HUES48 (cell line): ENCODE results near the gene PSMC2.
"Not testable (repeated sequence)": the region's sequence is repeated elsewhere in the genome, so short reads cannot be mapped to it uniquely, and the experiment has no call there.

ENCODE experiments used
- H3K27ac ChIP-seq: one replicate; pipeline ENCODE4 v1.7.0; 2013; ENCODE audit warnings: low read depth, low read length, inconsistent platforms
- H3K27me3 ChIP-seq: 2 replicates; pipeline ENCODE4 v1.6.1; 2013; ENCODE audit warnings: mild to moderate bottlenecking, low read length; ENCODE audit not compliant: control insufficient read depth, insufficient read depth
- H3K36me3 ChIP-seq: 2 replicates; pipeline ENCODE4 v1.6.1; 2013; ENCODE audit warnings: low read length; ENCODE audit not compliant: control insufficient read depth, insufficient read depth
- H3K4me1 ChIP-seq: 2 replicates; pipeline ENCODE4 v1.6.1; 2013; ENCODE audit warnings: mild to moderate bottlenecking, low read length; ENCODE audit not compliant: control insufficient read depth, insufficient read depth
- H3K4me3 ChIP-seq: 2 replicates; pipeline ENCODE4 v1.5.1; 2013; ENCODE audit warnings: mild to moderate bottlenecking, low read depth, low read length
- H3K9ac ChIP-seq: 2 replicates; pipeline ENCODE4 v1.6.1; 2013; ENCODE audit warnings: mild to moderate bottlenecking, low read depth, low read length, moderate library complexity
- H3K9me3 ChIP-seq: 2 replicates; pipeline ENCODE4 v1.6.1; 2013; ENCODE audit warnings: low read length; ENCODE audit not compliant: control insufficient read depth, insufficient read depth

Gene PSMC2

DNA sequence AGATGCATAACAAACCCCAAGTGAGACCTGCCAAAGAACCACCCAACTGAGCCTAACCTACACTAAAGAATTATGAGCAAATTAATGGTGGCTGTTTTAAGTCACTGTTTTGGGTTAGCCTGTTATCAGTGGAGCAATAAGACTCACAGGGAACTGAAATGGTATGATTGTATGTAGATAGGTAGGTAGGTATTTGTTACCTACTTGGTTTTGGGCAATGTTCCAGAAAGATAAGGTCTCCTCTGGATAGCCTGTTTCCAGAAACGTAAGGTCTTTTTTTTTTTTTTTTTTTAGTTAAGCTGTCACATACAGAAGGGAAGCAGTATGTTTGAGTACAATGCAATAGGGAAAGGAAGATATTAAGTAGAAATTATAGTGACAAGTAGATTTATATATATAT, 47.6 kb downstream of the PSMC2 start:
- no peaks in the 10 kb centered on the region for H3K36me3 ChIP-seq
- no peak overlapping the region for H3K9ac ChIP-seq
- H3K27me3 ChIP-seq = no peaks in the 10 kb centered on the region
- no peaks in the 10 kb centered on the region for H3K4me1 ChIP-seq
- H3K4me3 ChIP-seq = no peak overlapping the region
- no peak overlapping the region for H3K27ac ChIP-seq
- H3K9me3 ChIP-seq = no peaks in the 10 kb centered on the region

DNA sequence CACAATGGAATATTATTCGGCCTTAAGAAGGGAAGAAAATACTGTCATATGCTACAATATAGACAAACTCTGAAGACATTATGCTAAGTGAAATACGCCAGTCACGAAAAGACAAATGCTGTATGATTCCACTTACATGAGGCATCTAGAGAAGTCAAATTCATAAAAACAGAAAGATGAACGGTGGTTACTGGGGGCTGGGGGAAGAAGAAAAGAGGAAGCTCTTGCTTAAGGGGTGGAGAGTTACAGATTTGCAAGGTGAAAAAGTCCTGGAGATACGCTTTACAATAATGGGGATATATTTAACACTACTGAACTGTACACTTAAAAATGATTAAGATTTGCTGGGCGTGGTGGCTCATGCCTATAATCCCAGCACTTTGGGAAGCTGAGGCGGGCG, 49.0 kb downstream of the PSMC2 start:
- no peak overlapping the region for H3K4me3 ChIP-seq
- no peaks in the 10 kb centered on the region for H3K36me3 ChIP-seq
- H3K9me3 ChIP-seq = no peaks in the 10 kb centered on the region
- no peak overlapping the region for H3K27ac ChIP-seq
- H3K9ac ChIP-seq = no peak overlapping the region
- H3K27me3 ChIP-seq = no peaks in the 10 kb centered on the region
- no peaks in the 10 kb centered on the region for H3K4me1 ChIP-seq

DNA sequence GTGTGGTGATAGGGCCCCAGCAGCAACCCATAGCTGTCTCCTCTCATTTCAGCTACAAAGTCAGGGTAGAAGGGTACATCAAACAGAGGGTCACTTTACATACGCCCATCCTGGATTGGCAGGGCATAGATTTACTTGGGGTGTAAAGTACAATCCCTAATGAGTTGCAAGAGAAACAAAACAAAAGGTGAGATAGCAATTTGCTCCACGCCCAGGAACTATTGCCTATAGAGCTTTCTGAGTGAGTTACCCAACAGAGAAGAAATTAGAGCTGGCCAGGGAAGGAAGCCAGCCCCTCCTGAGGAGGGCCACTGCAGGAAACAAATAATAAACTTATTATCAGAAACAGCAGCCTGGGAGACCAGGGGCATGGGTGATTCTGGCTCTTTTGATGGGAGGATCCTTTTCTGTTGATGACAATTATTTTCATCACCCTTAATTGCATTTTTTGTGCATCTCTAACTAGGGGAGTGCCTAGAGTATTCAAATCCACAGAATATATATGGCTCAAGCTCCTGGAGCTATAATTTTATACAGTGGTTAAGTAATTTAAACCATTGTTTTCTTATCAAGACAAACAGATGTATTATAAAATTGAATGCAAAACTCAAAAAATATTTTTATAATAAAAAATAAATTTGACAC, 51.2 kb downstream of the PSMC2 start:
- H3K27me3 ChIP-seq = no peaks in the 10 kb centered on the region

DNA sequence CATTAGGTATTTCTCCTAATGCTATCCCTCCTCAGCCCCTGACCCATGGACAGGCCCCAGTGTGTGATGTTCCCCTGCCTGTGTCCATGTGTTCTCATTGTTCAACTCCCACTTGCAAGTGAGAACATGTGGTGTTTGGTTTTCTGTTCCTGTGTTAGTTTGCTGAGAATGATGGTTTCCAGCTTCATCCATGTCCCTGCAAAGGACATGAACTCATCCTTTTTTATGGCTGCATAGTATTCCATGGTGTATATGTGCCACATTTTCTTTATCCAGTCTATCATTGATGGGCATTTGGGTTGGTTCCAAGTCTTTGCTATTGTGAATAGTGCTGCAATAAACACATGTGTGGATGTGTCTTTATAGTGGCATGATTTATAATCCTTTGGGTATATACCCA, 52.2 kb downstream of the PSMC2 start:
- H3K27ac ChIP-seq, H3K27me3 ChIP-seq, H3K36me3 ChIP-seq, H3K9ac ChIP-seq, H3K4me1 ChIP-seq, H3K4me3 ChIP-seq, H3K9me3 ChIP-seq: not testable (repeated sequence)

More for the DNA sequence above, 51.2 kb downstream of the PSMC2 start:
- H3K36me3 ChIP-seq = no peaks in the 10 kb centered on the region
- no peak overlapping the region for H3K27ac ChIP-seq
- no peaks in the 10 kb centered on the region for H3K9me3 ChIP-seq
- no peak overlapping the region for H3K4me3 ChIP-seq
- no peak overlapping the region for H3K9ac ChIP-seq
- H3K4me1 ChIP-seq = no peaks in the 10 kb centered on the region

DNA sequence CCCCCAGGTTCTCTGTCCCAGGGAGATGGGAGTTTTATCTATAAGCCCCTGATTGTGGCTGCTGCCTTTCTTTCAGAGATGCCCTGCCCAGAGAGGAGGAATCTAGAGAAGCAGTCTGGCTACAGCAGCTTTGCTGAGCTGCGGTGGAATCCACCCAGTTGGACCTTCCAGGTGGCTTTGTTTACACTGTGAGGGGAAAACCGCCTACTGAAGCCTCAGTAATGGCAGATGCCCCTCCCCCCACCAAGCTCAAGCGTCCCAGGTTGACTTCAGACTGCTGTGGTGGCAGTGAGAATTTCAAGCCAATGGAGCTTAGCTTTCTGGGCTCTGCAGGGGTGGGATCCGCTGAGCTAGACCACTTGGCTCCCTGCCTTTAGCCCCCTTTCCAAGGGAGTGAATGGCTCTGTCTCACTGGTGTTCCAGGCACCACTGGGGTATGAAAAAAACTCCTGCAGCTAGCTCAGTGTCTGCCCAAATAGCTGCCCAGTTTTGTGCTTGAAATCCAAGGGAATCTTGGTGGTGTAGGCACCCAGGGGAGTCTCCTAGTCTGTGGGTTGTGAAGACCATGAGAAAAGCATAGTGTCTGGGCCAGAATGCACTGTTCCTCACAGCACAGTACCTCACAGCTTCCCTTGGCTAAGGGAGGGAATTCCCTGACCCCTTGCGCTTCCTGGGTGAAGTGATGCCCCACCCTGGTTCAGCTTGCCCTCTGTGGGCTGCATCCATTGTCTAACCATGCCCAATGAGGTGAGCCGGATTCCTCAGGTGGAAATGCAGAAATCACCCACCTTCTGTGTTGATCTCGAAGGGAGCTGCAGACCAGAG, 58.6 kb downstream of the PSMC2 start:
- H3K36me3 ChIP-seq, H3K27me3 ChIP-seq, H3K9me3 ChIP-seq, H3K27ac ChIP-seq, H3K4me3 ChIP-seq, H3K9ac ChIP-seq, H3K4me1 ChIP-seq: not testable (repeated sequence)

DNA sequence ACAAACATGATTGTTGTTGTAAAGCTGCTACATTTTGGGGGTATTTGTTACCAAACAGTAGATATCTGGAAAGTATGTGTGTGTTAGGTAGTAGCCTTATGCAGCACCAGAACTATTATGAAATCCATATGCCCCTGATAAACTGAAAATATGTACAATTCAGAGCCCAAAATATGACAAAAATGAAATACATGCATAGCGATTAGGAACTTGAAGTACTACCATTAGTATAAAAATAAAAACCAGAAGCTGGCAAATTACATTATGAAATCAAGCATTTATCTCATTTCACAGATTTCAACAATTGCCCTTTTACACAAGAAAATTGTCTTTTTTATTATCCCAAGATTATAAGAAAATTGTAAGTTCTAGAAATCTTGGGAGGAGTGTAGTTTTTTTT, 64.7 kb downstream of the PSMC2 start:
- Histone ChIP-seq H3K9ac (no peak overlapping the region), H3K27me3 (no peaks in the 10 kb centered on the region), H3K4me3 (no peak overlapping the region), H3K27ac (no peak overlapping the region), H3K4me1 (no peaks in the 10 kb centered on the region), H3K36me3 (no peaks in the 10 kb centered on the region), H3K9me3 (no peaks in the 10 kb centered on the region)

DNA sequence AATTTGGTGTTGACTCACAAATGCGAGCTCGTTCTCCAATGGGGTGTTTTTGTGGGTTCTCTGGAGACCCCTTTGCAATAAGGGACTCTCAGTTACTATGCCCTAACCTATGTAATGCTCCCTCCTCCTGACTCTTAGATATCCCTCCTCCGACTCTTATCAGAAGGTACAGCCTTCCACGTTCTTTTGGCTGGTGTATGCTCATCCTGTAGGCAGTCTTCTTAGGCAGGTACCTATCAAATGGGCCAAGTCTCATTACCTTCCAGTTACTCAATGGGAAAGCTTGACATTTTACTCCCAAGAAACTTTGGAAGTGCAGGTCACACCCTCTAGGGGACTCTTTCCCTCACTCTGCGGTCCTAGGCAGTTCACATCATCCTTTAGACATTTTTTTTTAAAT, 66.0 kb downstream of the PSMC2 start:
- Histone ChIP-seq H3K4me3 (no peak overlapping the region), H3K27me3 (no peaks in the 10 kb centered on the region)

DNA sequence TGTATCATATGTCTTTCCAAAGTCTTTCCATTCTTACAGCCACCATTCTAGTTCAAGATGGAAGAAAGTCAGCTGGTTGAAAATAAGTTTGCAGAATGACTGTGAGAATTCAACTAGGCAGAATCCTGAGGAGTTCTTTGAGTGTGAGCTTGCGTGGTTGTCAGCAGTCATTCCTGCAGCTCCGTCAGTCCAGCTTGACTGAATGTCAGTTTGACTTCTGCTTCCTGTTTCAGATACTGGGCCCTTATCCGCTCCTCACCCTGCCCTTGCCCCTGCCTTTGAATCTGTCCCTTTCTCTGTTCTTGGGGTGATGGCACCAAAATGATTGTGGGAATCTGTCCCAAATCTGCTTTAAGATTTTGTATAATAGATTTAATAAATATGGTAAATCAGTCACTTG, 70.8 kb downstream of the PSMC2 start:
- no peaks in the 10 kb centered on the region for H3K27me3 ChIP-seq

More for the DNA sequence above, 66.0 kb downstream of the PSMC2 start:
- Histone ChIP-seq H3K9ac (no peak overlapping the region), H3K9me3 (no peaks in the 10 kb centered on the region), H3K36me3 (no peaks in the 10 kb centered on the region), H3K27ac (no peak overlapping the region), H3K4me1 (no peaks in the 10 kb centered on the region)

More for the DNA sequence above, 70.8 kb downstream of the PSMC2 start:
- H3K9ac ChIP-seq = no peak overlapping the region
- H3K4me1 ChIP-seq = no peaks in the 10 kb centered on the region
- no peak overlapping the region for H3K4me3 ChIP-seq
- no peaks in the 10 kb centered on the region for H3K36me3 ChIP-seq
- H3K9me3 ChIP-seq = no peaks in the 10 kb centered on the region
- H3K27ac ChIP-seq = no peak overlapping the region
